Activated naive CD8-positive, alpha-beta T cell (primary cell): ENCODE measurements around the gene C2orf42.
"Not testable (repeated sequence)": the region's sequence is repeated elsewhere in the genome, so short reads cannot be mapped to it uniquely, and the experiment has no call there.

Source experiments
- H3K27ac Mint-ChIP-seq: one replicate; pipeline ENCODE4 v1.8.0; 2021; ENCODE audit warnings: mixed read lengths
- H3K27me3 Mint-ChIP-seq: one replicate; pipeline ENCODE4 v1.8.0; 2021; ENCODE audit warnings: mixed read lengths
- H3K36me3 Mint-ChIP-seq: one replicate; pipeline ENCODE4 v1.8.0; 2021; ENCODE audit warnings: mixed read lengths
- H3K4me1 Mint-ChIP-seq: one replicate; pipeline ENCODE4 v1.8.0; 2021; ENCODE audit warnings: low read depth, mixed read lengths
- H3K4me3 Mint-ChIP-seq: one replicate; pipeline ENCODE4 v1.8.0; 2021; ENCODE audit warnings: mild to moderate bottlenecking, mixed read lengths
- H3K9me3 Mint-ChIP-seq: one replicate; pipeline ENCODE4 v1.8.0; 2021; ENCODE audit warnings: low read depth, mixed read lengths

C2orf42 gene

GRCh38 chr2:70106138-70106537, 84.7 kb downstream of the C2orf42 start:
- H3K27me3 Mint-ChIP-seq, H3K4me3 Mint-ChIP-seq, H3K36me3 Mint-ChIP-seq, H3K9me3 Mint-ChIP-seq: not testable (repeated sequence)
- H3K27ac Mint-ChIP-seq = peak overlapping the region; percentile 6
- peaks cover 62% of the 10 kb centered on the region for H3K4me1 Mint-ChIP-seq

DNA sequence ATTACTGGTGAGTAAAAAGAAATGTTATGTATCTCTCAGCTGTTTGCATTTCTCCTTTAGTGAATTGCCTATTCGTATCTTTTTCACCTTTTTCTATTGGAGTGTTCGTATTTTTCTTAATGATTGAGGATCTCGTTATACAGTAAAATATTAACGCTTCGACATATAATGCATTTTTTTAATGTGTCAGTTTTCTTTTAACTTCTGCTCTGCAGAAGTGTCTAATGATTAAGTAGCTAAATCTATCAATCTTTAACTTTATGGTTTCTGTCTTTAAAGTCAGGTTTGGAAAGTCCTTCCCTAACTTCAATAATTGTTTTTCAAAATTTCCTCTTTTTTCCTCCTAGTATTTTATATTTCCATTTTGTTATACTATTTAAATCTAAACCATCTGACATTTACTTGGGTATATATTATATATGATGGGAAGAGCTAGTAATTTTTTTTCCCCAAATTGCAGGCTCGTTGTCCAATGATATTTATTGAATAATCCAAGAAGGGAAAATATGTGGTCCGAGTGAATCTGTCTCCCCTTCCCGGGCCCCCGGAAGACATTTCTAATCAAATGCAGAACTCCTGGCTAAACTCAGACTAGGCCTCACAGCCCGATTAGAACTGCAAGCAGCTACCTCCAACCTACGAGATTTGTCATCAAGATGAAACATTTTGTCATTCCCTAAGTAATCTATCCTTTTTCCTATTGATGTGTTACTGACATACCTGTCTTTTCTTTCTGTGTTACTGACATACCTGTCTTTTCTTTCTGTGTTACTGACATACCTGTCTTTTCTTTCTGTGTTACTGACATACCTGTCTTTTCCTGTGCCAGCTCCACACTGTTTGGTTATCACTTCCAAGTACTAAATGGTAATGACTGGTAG, 86.3 kb downstream of the C2orf42 start:
- Mint-ChIP-seq H3K9me3 (no peaks in the 10 kb centered on the region), H3K27me3 (no peaks in the 10 kb centered on the region), H3K36me3 (no peaks in the 10 kb centered on the region), H3K4me3 (peak overlapping the region; percentile 86), H3K27ac (peak overlapping the region; percentile 98), H3K4me1 (peaks cover 54% of the 10 kb centered on the region)

DNA sequence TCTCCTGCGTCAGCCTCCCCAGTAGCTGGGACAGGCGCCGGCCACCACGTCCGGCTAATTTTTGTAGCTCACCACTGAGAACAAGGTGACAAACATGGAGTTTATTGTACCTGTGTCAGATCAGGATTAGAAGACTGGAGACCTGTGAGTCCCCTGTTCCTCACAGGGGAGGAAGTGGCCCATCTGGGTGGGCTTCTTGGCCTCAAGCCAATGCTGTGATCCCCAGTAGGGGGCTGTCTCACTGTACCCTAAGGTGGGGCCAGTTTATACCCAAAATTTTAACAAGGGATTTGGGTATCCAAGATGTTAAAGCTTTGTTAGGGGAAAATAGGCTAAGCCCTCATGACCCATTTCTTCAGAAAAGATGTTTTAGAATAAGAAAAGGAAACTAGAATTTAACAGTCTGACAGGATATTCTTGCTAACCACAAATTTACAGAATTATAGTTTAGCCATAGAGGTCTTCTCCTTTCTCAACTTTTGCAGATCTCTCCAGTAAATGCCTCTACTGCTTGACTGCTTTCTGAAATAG, 87.2 kb downstream of the C2orf42 start:
- Mint-ChIP-seq H3K4me3 (peak overlapping the region; percentile 86), H3K27ac (peak overlapping the region; percentile 98), H3K9me3 (no peaks in the 10 kb centered on the region), H3K27me3 (no peaks in the 10 kb centered on the region), H3K4me1 (peaks cover 49% of the 10 kb centered on the region), H3K36me3 (no peaks in the 10 kb centered on the region)

- H3K27me3 Mint-ChIP-seq, H3K36me3 Mint-ChIP-seq, H3K4me3 Mint-ChIP-seq, H3K9me3 Mint-ChIP-seq: not testable (repeated sequence)
- Mint-ChIP-seq H3K4me1 (peaks cover 40% of the 10 kb centered on the region), H3K27ac (peak overlapping the region; percentile 98)
Observed at GRCh38 chr2:70102323-70102905, 88.4 kb downstream of the C2orf42 start.

DNA sequence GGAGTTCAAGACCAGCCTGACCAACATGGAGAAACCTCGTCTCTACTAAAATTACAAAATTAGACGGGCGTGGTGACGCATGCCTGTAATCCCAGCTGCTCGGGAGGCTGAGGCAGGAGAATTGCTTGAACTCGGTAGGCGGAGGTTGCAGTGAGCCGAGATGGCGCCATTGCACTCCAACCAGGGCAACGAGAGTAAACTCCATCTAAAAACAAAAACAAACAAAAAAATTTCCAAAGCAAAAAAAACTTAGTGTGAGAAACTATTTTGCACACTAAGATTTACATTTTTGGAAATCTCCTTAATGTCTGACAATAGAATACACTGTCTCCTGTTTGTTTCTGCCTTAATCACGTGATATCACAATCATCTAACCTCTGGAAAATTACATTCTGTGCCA, 89.1 kb downstream of the C2orf42 start:
- not testable (repeated sequence) for H3K27me3 Mint-ChIP-seq, H3K36me3 Mint-ChIP-seq, H3K9me3 Mint-ChIP-seq, H3K27ac Mint-ChIP-seq, H3K4me3 Mint-ChIP-seq
- H3K4me1 Mint-ChIP-seq = peaks cover 35% of the 10 kb centered on the region

- peak overlapping the region; percentile 75 for H3K27ac Mint-ChIP-seq
- H3K4me3 Mint-ChIP-seq = no peak overlapping the region
- H3K4me1 Mint-ChIP-seq = peaks cover 35% of the 10 kb centered on the region
- H3K27me3 Mint-ChIP-seq = no peaks in the 10 kb centered on the region
- H3K36me3 Mint-ChIP-seq = no peaks in the 10 kb centered on the region
- no peaks in the 10 kb centered on the region for H3K9me3 Mint-ChIP-seq
Observed at GRCh38 chr2:70101174-70101573, 89.6 kb downstream of the C2orf42 start.
